ENCODE data around the gene CNN3.

The CNN3 gene

GRCh38 chr1:94922761-94923331 lies 4.1 kb downstream of the CNN3 start:
- no peak for TF ChIP-seq MYC (IDR thresholded peaks at IDR 0.05; ENCODE audit: low read depth, low read length)
- TF ChIP-seq, protein P1, sequence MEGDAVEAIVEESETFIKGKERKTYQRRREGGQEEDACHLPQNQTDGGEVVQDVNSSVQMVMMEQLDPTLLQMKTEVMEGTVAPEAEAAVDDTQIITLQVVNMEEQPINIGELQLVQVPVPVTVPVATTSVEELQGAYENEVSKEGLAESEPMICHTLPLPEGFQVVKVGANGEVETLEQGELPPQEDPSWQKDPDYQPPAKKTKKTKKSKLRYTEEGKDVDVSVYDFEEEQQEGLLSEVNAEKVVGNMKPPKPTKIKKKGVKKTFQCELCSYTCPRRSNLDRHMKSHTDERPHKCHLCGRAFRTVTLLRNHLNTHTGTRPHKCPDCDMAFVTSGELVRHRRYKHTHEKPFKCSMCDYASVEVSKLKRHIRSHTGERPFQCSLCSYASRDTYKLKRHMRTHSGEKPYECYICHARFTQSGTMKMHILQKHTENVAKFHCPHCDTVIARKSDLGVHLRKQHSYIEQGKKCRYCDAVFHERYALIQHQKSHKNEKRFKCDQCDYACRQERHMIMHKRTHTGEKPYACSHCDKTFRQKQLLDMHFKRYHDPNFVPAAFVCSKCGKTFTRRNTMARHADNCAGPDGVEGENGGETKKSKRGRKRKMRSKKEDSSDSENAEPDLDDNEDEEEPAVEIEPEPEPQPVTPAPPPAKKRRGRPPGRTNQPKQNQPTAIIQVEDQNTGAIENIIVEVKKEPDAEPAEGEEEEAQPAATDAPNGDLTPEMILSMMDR (IDR thresholded peaks at IDR 0.05; ENCODE audit: low read depth, low read length): no peak
- no peak for TF ChIP-seq MAX (IDR thresholded peaks at IDR 0.05; ENCODE audit: low read depth, low read length)
- no peak for TF ChIP-seq POLR2A (IDR thresholded peaks at IDR 0.05; ENCODE audit: extremely low read depth, insufficient read length)
- H3K4me3 ChIP-seq (ENCODE audit: low read depth, low read length): no peak overlapping the region

DNA sequence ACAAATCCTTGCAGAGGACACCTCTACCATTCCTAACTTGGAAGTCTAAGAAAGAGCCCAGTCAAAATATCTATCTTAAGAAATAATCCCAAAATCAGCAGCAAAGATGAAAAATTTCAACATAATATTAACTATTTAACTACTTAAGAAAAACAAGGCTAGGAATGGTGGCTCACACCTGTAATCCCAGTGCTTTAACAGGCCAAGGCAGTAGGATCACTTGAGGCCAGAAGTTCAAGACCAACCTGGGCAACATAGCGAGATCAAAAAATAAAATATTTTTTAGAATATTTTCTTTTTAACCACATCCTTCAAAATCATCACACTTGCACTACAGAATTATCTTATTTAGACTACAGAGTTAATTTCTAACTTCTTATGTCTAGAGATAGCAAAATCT lies 4.9 kb downstream of the CNN3 start:
- no peak overlapping the region for H3K4me3 ChIP-seq (ENCODE audit: low read depth, low read length)
- no peak for TF ChIP-seq POLR2A (IDR thresholded peaks at IDR 0.05; ENCODE audit: extremely low read depth, insufficient read length)
- TF ChIP-seq, protein P1 (IDR thresholded peaks at IDR 0.05; ENCODE audit: low read depth, low read length): no peak
- TF ChIP-seq MYC (IDR thresholded peaks at IDR 0.05; ENCODE audit: low read depth, low read length): no peak
- TF ChIP-seq MAX (IDR thresholded peaks at IDR 0.05; ENCODE audit: low read depth, low read length): no peak
- DNase-seq (ENCODE audit: low read depth): no peak

More at GRCh38 chr1:94922761-94923331, 4.1 kb downstream of the CNN3 start:
- no peak for DNase-seq (ENCODE audit: low read depth)

GRCh38 chr1:94920061-94920460 lies 6.8 kb downstream of the CNN3 start:
- TF ChIP-seq, protein P1 (IDR thresholded peaks at IDR 0.05; ENCODE audit: low read depth, low read length): no peak
- TF ChIP-seq MYC (IDR thresholded peaks at IDR 0.05; ENCODE audit: low read depth, low read length): no peak
- TF ChIP-seq MAX (IDR thresholded peaks at IDR 0.05; ENCODE audit: low read depth, low read length): no peak
- TF ChIP-seq POLR2A (IDR thresholded peaks at IDR 0.05; ENCODE audit: extremely low read depth, insufficient read length): no peak
- no peak overlapping the region for H3K4me3 ChIP-seq (ENCODE audit: low read depth, low read length)
- no peak for DNase-seq (ENCODE audit: low read depth)

GRCh38 chr1:94919241-94920030 lies 7.5 kb downstream of the CNN3 start:
- DNase-seq (ENCODE audit: low read depth): no peak
- no peak overlapping the region for H3K4me3 ChIP-seq (ENCODE audit: low read depth, low read length)
- TF ChIP-seq POLR2A (IDR thresholded peaks at IDR 0.05; ENCODE audit: extremely low read depth, insufficient read length): no peak
- TF ChIP-seq, protein P1 (IDR thresholded peaks at IDR 0.05; ENCODE audit: low read depth, low read length): no peak
- no peak for TF ChIP-seq MYC (IDR thresholded peaks at IDR 0.05; ENCODE audit: low read depth, low read length)
- no peak for TF ChIP-seq MAX (IDR thresholded peaks at IDR 0.05; ENCODE audit: low read depth, low read length)

DNA sequence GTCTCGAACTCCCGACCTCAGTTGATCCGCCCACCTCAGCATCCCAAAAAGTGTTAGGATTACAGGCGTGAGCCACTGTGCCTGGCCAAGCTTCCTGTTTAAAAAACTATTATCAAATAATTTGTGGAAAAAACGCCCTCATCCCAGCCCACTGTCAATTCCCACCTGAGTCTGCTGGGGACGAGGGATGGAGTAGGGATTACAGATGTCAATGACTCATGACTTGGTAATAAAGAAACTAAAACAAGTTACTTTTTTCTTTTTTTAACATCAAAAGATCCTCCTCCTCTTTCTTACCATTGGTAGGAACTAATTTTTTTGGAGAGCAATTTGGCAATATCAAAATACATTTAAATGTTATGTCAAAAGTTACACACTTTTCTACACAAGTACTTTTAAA lies 9.7 kb downstream of the CNN3 start:
- TF ChIP-seq MAX (IDR thresholded peaks at IDR 0.05; ENCODE audit: low read depth, low read length): no peak
- no peak for TF ChIP-seq POLR2A (IDR thresholded peaks at IDR 0.05; ENCODE audit: extremely low read depth, insufficient read length)
- TF ChIP-seq MYC (IDR thresholded peaks at IDR 0.05; ENCODE audit: low read depth, low read length): no peak
- TF ChIP-seq, protein P1 (IDR thresholded peaks at IDR 0.05; ENCODE audit: low read depth, low read length): no peak
- no peak for DNase-seq (ENCODE audit: low read depth)
- H3K4me3 ChIP-seq (ENCODE audit: low read depth, low read length): no peak overlapping the region
